NCI-H128 (cell line): ENCODE data around the gene BTBD7.

Experiments used
- DNase-seq: peaks from one replicate; lab custom pipeline; 2025; ENCODE audit not compliant: unreplicated experiment; lab: John Stamatoyannopoulos, UW

Gene BTBD7

DNA sequence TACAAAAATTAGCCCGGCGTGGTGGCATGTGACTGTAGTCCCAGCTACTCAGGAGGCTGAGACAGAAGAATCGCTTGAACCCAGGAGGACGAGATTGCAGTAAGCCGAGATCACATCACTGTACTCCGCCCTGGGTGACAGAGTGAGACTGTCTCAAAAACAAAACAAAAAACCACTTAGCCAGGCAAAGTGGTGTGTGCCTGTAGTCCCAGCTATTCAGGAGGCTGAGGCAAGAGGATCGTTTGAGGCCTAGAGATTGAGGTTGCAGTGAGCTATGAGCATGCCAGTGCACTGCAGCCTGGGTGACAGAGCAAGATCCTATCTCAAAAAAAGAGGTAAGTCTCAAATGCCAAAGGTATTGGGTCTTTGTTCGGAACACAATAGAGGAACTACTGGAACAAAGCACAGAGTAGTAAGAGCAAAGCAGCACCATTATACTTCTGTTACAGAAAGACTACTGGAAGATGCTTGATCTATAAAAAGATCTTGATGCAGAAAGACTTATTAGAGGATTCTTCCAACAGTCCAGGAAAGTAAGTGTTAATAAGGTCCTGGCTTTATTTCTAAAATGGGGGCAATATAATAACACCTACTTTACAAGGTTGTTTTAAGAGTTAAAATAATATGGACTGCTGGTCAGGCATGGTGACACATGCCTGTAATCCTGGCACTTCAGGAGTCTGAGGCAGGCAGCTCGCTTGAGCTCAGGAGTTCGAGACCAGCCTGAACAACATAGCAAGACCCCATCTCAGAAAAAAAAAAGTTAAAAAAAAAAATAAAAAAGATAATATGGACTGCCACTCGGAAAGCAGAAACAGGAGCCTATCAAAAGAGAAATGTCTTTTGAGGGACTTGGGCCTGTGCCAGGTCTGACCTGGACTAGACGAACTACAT is 29.9 kb downstream of the BTBD7 start:
- DNase-seq = no peak

DNA sequence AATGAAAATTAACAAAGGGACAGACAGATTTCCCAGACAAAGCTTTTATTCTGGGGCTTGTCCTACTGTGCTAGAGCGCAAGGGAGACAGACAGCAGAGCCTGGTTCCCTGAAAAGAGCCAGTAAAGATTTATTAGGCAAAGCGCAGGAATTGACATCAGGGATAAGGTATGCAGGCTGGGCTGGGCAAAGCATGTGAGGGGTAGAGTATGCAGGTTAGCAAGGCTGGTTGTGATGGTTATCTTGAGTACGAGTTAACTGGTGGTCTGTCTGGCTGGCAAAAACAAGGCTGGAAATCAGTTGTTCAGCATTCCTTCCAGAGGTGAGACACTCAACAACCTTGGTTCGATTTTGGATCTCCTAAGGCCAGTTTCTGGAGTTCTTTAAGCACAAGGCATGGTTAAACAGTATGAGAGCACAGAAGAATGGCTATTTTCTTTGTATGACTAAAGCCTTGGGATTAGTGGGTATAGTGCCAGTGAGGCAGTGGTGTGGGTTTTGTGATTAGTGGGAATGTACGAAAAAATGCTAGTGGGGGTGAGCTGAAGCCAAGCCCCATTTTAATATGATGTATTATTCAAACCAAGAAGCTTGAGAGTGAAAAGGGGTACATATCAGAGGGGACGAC is 30.9 kb downstream of the BTBD7 start:
- no peak for DNase-seq

DNA sequence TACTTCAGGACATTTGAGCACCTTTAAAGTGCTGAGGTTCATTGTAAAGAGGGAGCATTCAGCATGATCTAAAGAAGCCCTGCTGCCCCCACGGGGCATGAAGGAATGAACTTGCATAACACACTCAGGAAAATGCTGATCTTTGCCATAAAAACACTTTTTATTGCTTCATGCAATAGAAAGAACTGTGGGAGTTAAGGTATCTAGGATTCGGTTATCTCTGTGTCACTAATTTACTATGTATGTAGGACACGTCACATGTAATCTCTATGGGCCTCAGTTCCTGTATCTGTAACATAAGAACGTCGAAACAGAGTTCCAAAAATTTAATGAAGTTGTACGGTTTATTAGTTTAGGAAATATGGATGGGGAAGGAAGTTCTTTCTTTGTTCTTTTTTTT is 33.0 kb downstream of the BTBD7 start:
- no peak for DNase-seq

DNA sequence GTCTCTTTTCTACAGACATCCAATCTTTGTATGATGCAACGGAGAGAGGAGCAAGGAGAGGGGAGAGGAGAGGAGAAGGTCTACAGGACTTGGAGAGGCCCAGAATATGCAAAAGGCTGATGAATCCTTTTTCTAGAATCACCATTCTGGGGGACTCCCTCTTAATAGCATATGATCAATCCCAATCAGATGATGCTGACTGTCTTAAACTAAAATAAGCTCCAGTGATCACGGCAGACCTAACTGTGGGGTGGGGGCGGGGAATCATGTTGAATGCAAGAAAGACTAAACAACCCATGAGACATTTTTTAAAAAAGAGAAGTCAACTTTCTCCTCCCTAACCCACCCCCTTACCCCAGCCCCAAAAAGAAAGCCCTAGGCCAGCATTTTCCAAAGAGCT is 33.4 kb downstream of the BTBD7 start:
- no peak for DNase-seq

DNA sequence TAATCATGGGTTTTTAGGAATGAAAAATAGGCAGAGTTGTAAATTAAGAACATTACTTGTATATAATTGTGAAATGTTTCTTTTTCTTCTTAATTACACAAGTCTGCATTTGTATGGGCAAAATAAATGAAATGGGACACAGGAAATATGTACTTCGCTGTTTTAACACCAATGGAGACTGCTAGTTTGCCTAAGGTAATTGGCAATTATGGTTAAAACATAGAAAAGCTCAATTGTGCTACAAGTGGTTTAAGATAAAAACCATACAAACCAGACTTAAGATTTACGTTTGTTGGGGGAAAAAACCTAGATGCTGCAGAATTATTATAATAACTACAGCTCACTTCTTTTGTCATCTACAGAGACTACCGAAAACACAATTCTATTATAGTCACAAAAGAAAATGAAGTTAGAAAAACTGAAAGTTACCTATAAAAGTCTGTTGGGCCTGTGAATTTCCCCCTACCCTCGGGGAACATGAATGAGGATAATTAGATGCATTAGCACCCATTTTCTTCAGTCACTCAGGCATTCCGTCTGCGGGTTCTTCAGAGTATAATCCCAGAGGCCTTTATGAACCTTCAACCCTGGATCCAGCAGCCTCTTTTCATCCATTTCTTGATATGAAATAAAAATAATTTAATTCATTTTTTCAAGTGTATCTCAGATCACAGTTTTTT is 37.2 kb downstream of the BTBD7 start:
- DNase-seq = no peak

DNA sequence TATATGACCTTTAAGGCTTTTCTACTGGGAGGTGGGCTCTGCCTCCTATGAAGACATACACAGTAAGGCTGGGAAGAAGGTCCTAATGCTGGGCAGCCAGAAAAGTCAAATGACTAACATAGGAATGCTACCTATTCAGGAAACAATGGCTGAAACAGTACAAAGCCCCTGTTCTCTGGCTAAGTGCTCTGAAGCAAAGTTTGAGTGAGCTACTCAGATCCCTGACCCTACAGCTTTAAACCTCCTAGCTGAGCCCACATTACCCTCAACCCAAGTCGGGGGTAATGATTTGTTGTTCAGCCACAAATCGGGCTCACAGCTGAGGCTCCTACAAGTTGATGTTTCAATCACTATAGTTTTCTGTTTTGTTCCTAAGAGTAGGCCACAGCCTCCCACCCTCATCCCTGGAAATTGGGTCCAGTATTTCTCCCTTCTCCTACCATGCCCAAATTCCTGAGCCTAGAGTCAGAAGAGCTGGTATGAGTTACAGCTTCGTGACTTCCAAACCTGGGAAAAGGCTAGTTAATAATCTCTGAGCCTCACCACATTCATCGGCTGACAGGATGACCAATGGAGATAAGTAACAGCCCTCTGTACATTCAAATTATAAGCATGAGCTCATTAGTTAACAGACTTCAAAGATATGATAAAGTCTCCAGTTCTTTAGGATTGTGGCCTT is 46.5 kb downstream of the BTBD7 start:
- no peak for DNase-seq

DNA sequence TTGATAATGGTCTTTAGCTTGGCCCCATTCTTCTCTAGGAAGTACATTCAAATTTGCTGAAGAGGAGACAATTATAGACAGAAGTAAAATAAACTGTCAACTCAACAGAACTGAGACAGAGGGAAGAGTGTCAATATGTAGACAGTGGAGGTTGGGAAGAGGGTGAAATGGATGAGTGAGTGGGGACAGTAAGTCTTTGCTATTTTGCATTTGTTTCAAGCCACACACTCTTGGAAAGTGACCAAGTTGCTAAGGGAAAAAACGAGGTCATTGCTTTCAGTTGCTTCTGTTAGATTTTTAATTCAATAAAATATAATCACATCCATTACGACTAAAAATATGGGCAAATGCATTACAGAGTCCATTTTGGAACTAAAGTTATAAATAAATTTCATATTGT is 47.8 kb downstream of the BTBD7 start:
- no peak for DNase-seq

DNA sequence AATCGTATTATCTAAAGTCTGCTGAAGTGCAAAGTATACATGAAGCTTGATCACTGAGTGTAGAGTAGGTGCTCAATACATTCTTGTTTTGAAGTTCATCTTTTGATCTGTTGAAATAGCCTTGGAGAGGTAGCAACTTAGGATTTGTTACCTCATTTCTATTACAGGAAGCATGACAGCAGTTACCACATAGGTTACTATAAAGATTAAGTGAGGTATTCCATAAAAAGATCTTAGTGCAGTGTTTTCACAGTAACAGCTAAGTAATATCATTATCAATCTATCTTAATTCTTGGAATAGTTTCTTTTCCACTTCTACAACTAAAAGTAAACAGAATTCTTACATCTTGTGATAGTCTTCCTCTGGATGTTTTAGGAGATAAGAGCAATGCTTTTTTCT is 50.9 kb downstream of the BTBD7 start:
- DNase-seq = no peak

DNA sequence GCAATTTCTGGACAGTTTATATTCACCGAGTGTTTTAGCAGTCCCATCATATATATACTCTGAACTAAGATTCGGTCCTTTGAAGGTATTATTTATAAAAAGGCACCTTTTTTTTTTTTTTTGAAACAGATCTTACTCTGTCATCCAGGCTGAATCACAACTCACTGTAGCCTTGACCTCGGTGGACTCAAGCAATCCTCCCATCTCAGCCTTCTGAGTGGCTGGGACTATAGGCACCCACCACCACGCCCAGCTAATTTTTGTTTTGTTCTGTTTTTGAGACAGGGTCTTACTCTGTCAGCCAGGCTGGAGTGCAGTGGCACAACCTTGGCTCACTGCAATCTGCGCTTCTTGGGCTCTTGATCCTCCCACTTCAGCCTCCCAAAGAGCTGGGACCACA is 52.1 kb downstream of the BTBD7 start:
- no peak for DNase-seq

DNA sequence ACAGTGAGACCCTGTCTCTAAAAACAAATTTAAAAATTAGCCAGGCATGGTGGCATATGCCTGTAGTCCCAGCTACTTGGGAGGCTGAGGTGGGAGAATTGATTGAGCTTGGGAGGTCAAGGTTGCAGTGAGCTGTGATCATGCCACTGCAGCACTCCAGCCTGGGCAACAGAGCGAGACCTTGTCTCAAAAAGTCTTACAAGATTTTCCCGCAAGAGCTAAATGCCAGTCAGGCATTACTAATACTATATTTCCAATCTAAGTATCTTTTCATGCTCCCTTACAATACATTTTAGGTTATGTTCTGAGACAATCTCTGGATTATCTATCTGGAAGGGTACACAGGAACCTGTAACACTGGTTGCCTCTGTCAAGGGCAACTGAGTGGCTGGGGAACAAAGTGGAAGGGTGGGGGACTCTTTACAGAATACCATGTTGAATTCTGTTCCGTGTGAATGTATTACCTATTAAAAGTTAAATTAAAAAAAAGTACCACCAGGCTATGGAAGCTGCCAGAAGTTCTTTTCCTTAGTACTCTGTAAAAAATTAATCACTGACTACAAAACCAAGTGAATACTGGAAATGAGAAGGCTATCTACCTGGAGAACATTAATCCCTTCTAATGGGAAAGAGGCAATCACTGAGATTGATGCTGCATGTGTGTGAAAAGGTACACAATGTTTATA is 56.7 kb downstream of the BTBD7 start:
- no peak for DNase-seq

DNA sequence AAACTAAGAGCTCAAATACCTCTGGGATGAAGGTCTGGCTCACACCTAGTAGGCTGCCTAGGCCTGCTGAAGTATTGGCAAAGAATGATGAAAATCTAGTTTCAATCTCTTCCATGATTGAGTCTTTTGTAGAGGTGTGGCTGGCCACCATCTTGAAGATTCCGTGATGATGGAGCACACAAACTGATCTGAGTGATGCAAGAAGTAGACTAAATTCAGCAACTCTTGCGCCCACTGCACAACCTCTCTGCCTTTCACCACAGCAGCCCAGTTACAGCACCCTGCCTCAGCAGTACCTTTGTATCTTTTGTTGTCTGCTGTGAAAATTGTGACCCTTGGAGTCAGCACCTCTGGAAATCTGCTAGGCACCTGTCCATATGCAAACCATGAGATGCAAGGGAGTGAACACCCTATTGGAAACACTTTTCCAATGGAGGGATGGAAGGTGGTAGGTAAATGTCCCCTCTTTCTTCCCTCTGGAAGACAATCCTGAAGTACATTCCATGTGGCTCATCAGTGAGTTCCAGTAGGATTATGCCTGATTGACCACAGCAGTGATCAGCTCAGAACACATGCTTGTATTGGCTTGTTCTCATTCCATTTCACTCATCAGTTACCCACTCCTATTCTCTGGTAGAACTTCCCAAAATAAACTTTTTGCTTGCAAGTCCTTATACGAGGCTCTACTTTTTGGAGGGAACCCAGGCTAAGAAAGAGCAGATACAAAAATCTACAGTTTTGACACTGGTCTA is 58.6 kb downstream of the BTBD7 start:
- no peak for DNase-seq

DNA sequence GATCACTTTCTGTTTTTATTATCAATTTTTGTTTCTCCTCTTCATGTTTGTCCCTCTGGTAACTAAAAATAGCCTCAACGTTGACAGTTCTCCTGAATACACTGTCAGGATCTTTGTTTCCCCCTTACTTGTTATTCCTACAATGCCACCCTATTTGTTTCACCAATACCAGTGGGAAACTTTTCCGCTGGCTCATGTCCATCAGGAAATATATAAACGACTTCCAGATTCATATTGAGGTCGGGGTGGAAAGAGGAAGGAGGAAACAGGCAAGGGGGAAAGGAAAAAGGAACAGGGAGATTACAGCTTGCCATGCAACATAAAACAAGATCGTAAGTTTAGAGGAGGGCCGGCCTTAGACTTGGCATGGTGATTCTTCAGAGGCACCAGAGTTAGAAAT is 61.7 kb downstream of the BTBD7 start:
- no peak for DNase-seq

DNA sequence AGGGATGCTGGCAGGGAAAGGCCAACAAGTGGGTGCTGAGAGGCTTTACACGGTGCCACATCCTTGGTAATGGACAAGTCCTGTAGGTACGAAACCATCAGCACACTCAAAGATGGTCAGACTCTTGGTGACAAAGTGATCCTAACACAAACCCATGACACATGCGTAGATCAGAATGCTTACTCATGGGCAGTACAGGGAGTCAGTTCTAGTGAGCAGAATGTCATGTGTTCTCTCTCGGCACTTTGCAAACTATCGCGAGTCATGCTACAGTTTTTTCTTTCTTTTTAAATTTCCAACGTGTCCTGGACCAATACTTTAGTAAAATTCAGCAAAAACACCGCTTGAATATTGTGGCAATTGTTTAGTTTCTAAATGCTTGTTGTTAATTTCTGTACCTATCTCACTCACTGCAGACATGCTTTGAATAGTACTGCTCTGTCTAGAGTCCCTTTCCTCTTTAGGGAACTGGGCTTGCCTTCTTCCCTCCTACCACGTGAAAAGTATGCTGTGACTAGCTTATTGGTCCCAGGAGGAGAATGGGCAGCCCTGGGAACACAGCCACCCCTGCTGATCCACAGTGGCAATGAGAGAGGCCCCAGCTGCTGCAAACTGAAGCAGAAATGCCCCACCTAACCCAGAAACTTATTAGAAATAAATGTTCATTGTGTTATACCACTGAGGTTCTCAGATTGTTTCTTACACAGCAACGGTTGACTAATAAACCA is 63.3 kb downstream of the BTBD7 start:
- DNase-seq = no peak

DNA sequence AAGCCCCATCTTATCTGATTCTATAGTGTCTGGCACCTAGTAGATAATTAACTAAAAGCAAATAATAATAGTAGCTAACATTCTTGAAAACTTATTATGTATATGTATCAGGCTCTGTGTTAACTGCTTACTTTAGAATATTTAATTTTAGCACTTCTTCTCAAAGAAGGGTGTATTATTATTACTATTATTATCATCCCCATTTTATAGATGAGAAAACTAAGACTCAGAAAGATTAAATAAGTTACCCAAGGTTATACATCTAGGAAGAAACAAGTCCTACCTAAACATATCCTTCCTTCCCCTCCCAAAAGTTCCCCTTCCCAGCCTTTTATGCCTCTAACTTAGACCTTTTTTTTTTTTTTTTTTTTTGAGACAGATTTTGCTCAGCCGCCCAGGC is 64.4 kb downstream of the BTBD7 start:
- DNase-seq = no peak

DNA sequence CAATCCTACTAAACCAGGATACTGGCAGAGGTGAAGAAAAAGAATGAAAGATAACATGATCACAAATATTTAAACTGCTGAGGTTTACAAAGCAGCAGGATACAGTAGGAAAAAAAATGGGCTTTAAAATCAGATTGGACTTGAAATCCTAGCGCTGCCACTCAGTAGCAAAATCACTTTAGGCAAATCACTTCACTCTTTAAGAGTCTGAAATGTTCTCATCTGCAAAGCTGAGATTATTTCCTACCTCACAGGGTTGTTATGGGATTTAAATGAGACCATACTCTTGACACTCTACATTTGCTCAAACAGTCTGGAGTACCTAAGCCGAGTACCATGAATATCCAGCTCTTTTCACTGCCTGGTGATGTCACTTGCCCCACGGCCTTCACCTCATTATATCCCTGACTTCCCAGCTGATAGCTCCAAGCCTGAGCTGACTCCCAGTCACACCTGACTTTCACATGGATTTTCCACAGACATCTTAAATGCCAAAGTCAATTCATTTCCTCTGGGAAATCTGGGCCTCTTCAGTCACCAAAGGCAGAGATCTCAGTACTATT is 65.6 kb downstream of the BTBD7 start:
- no peak for DNase-seq

DNA sequence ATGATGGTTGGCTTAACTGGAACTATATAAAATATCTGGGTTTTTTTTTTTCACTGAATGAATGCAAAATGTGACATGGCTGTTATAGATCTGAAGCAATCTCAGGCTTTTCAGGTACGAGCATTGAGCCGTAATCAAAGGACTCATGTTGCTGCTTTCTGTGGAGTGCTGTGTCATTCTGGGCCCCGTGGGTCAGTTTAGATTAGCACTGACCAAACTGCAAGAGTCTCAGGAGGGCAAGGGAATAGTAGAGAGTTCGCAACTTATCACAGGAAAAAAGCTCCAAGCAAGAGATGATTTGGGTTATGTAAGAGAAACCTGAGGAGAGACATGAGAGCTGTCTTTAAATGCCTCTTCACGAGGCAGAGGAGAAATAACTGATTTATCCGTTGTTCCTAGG is 66.7 kb downstream of the BTBD7 start:
- DNase-seq = no peak

DNA sequence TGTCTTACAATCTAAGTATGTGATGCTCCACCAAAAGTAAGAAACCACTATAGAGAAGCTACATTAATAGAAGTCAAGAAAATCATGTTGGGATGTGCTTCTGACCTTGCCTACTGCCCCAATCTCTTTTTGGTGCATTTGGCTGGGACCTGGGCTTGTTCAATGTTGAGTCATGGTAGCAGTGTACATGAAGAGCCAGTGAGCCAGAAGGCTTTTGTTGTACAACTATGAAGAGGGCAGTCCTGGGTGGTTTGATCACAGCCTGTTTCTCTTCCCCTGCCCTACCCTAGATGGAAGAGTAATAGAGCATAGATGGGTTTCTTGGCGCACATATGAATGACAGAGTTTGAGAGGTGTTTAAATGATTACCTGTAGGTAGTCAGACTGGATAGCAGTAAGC is 69.4 kb downstream of the BTBD7 start:
- no peak for DNase-seq

DNA sequence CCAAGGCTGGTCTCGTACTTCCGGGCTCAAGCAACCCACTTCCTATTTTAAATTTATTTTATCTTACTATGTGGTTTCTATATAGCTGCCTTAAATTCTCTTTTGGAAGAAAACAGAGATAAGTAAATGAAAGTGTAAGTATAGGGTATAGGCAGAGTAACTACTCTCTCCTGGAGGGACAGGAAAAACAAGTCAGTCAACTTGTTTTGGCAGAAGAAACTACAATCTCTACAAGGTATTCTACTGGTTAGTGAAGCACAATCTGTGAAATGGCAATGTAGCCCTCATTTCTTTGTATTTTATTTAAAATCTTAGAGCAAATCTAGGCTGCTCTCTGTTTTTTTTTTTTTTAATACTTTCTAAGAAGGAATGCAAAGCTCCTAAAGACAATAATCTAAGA is 70.4 kb downstream of the BTBD7 start:
- no peak for DNase-seq

DNA sequence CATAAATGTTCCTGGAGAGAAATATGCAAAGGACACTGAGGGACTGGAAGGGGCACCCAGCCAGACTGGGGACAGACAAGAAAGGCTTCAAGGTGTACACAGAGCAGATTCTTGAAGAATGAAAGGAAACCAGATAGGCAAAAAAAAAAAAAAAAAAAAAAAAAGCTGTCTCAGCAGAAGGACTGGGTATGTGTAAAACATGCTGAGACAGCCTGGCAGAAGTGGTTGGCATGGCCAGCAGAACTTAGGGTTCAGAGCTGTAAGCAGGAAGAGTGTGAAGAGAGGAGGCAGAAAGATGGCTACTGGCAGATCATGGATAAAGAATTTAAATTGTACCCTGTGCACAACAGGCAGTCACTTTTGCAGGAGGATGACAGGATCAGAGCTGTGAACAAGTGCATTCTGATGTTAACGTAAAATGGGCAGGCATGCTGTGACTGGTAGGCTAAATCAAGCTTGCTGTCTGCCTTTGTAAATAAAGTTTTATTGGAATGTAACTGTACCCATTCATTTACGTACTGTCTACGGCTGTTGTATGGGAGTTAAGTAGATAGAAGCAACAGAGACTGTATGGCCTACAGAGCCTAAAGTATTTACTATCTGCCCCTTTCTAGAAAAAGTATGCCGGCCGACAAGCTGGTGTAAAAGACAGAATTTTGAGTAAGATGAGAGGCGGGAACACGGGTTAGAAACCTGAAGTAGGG is 83.6 kb downstream of the BTBD7 start:
- DNase-seq = no peak
